Measurements from ENCODE around the gene CTDSP2. TPM values are rescaled to one million over a fixed set of nuclear protein-coding genes. Genes with fewer than 3 reads are reported as not detected.

The CTDSP2 gene
- total RNA-seq, 2 donors from 2014 or later, result 170 to 222 TPM

GRCh38 chr12:57836442-57837375 is 9.8 kb downstream of the CTDSP2 start:
- H3K27me3 ChIP-seq (replicated peaks; ENCODE audit: insufficient read depth), result no peaks in the 10 kb centered on the region
- no peak for ATAC-seq (ENCODE audit: insufficient number of reproducible peaks, low FRiP score, low read depth)
- peak overlapping the region; percentile 39 to 61 for H3K27ac ChIP-seq
- no peaks in the 10 kb centered on the region for H3K36me3 ChIP-seq
- H3K9me3 ChIP-seq, result no peaks in the 10 kb centered on the region
- H3K4me3 ChIP-seq, result peak overlapping the region; percentile 98
- peaks cover 96 to 100% of the 10 kb centered on the region in 2 donors for H3K4me1 ChIP-seq (ENCODE audit: control insufficient read depth in 1 of 2, low read depth in 2 of 2)
- TF ChIP-seq, protein P1, sequence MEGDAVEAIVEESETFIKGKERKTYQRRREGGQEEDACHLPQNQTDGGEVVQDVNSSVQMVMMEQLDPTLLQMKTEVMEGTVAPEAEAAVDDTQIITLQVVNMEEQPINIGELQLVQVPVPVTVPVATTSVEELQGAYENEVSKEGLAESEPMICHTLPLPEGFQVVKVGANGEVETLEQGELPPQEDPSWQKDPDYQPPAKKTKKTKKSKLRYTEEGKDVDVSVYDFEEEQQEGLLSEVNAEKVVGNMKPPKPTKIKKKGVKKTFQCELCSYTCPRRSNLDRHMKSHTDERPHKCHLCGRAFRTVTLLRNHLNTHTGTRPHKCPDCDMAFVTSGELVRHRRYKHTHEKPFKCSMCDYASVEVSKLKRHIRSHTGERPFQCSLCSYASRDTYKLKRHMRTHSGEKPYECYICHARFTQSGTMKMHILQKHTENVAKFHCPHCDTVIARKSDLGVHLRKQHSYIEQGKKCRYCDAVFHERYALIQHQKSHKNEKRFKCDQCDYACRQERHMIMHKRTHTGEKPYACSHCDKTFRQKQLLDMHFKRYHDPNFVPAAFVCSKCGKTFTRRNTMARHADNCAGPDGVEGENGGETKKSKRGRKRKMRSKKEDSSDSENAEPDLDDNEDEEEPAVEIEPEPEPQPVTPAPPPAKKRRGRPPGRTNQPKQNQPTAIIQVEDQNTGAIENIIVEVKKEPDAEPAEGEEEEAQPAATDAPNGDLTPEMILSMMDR (IDR thresholded peaks at IDR 0.05), result no peak
- DNase-seq (ENCODE audit: low spot score), result no peak

DNA sequence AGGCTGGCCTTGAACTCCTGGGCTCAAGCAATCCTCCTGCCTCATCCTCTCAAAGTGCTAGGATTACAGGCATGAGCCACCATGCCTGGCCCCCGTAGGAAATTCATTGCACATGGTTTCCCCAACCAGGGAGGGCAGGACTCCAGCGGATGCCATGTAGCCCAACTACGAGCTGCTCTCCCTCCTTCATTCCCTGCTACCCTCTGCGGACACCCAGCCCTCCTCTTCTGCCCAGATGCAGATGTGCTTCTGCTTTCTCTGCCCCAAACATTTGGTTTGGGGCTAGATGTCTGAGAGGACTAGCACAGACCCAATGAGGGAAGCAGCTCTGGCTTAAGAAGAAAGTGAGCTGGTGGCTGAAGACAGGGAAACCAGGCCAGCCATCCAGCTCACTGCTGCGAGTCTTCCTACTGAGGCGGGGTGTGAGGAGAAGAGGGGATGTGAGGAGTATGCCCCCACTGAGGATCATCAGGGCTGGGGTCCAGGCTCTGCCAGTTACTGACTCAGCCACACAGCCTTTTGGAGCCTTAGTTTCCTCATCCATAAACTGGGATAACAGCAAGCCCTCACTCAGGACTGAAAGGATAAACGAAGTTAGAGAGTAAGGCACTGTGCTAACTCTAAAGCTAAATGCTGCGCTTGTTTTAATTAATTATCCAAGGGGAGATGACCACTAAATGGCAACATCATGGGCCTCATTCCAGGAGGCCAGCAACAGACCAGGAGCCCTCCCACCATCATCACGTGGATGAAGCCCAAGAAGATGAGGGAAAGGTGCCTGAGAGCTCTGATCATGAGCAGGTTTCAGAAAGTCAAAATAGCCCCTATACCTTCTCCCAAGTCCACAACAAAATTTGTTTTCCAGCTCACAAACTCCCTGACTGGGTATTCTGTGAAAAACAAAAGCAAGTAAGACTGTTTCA is 10.9 kb downstream of the CTDSP2 start:
- DNase-seq (ENCODE audit: low spot score), result no peak
- TF ChIP-seq, protein P1 (IDR thresholded peaks at IDR 0.05), result no peak

GRCh38 chr12:57834086-57834876 is 12.2 kb downstream of the CTDSP2 start:
- peaks cover 92 to 100% of the 10 kb centered on the region in 2 donors for H3K4me1 ChIP-seq (ENCODE audit: control insufficient read depth in 1 of 2, low read depth in 2 of 2)

More for the DNA sequence above, 10.9 kb downstream of the CTDSP2 start:
- H3K4me1 ChIP-seq (ENCODE audit: control insufficient read depth in 1 of 2, low read depth in 2 of 2), result peaks cover 93 to 100% of the 10 kb centered on the region in 2 donors
- H3K27me3 ChIP-seq (replicated peaks; ENCODE audit: insufficient read depth), result no peaks in the 10 kb centered on the region
- ATAC-seq (ENCODE audit: insufficient number of reproducible peaks, low FRiP score, low read depth), result no peak
- H3K36me3 ChIP-seq, result no peaks in the 10 kb centered on the region
- no peaks in the 10 kb centered on the region for H3K9me3 ChIP-seq
- H3K4me3 ChIP-seq, result peak overlapping the region; percentile 98
- peak overlapping the region; percentile 39 to 61 for H3K27ac ChIP-seq

DNA sequence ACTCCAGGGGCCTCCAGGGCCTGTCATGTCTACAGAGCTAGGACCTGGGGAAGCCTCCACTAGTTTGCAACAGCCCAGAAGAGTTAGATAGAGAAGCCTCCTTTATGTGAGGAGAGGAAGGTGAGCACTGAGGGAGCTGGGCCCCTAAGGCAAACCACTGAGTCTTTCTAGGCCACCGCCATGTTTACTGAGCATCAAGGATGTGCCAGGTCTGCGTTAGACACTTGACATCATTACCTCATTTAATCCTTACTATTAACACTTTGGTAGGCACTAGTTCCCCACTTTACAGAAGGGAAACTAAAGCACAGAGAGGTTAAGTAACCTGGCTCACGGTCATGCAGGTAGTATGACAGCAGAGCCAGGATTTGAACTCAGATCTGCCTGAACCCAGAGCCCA is 12.9 kb downstream of the CTDSP2 start:
- Histone ChIP-seq H3K4me3 (peak overlapping the region; percentile 38), H3K9me3 (no peaks in the 10 kb centered on the region), H3K4me1 (ENCODE audit: control insufficient read depth in 1 of 2, low read depth in 2 of 2) (peaks cover 92 to 100% of the 10 kb centered on the region in 2 donors), H3K27me3 (replicated peaks; ENCODE audit: insufficient read depth) (no peaks in the 10 kb centered on the region), H3K27ac (peak overlapping the region; percentile 39 to 51), H3K36me3 (peaks cover 8% of the 10 kb centered on the region)
- TF ChIP-seq, protein P1 (IDR thresholded peaks at IDR 0.05), result no peak
- ATAC-seq (ENCODE audit: insufficient number of reproducible peaks, low FRiP score, low read depth) (no peak), DNase-seq (ENCODE audit: low spot score) (no peak)

More at GRCh38 chr12:57834086-57834876, 12.2 kb downstream of the CTDSP2 start:
- ATAC-seq (ENCODE audit: insufficient number of reproducible peaks, low FRiP score, low read depth) (no peak), DNase-seq (ENCODE audit: low spot score) (no peak)
- Histone ChIP-seq H3K27ac (peak overlapping the region; percentile 34 to 39), H3K9me3 (no peaks in the 10 kb centered on the region), H3K27me3 (replicated peaks; ENCODE audit: insufficient read depth) (no peaks in the 10 kb centered on the region), H3K36me3 (peaks cover 2% of the 10 kb centered on the region), H3K4me3 (peak overlapping the region; percentile 98)
- TF ChIP-seq, protein P1 (IDR thresholded peaks at IDR 0.05), result no peak
